Neuron (in vitro differentiated cells): Measurements from ENCODE around the gene MYOCOS.
"Not testable (repeated sequence)": the region's sequence is repeated elsewhere in the genome, so short reads cannot be mapped to it uniquely, and the experiment has no call there.

Source experiments
- H2AFZ ChIP-seq: one replicate; pipeline ENCODE4 v1.6.1; 2013; ENCODE audit warnings: low read depth, mild to moderate bottlenecking, inconsistent platforms, low read length, moderate library complexity
- H3K27me3 ChIP-seq: one replicate; pipeline ENCODE4 v1.6.1; 2013; ENCODE audit warnings: low read length; ENCODE audit not compliant: insufficient read depth
- H3K36me3 ChIP-seq: one replicate; pipeline ENCODE4 v1.6.1; 2013; ENCODE audit warnings: low read length; ENCODE audit not compliant: insufficient read depth
- H3K4me1 ChIP-seq: one replicate; pipeline ENCODE4 v1.6.1; 2013; ENCODE audit warnings: low read length; ENCODE audit not compliant: insufficient read depth
- H3K4me3 ChIP-seq: 2 replicates; pipeline ENCODE4 v1.5.1; 2013; ENCODE audit warnings: mild to moderate bottlenecking, low read length, moderate library complexity
- H3K9me3 ChIP-seq: one replicate; pipeline ENCODE4 v1.6.1; 2013; ENCODE audit warnings: low read length

MYOCOS gene

DNA sequence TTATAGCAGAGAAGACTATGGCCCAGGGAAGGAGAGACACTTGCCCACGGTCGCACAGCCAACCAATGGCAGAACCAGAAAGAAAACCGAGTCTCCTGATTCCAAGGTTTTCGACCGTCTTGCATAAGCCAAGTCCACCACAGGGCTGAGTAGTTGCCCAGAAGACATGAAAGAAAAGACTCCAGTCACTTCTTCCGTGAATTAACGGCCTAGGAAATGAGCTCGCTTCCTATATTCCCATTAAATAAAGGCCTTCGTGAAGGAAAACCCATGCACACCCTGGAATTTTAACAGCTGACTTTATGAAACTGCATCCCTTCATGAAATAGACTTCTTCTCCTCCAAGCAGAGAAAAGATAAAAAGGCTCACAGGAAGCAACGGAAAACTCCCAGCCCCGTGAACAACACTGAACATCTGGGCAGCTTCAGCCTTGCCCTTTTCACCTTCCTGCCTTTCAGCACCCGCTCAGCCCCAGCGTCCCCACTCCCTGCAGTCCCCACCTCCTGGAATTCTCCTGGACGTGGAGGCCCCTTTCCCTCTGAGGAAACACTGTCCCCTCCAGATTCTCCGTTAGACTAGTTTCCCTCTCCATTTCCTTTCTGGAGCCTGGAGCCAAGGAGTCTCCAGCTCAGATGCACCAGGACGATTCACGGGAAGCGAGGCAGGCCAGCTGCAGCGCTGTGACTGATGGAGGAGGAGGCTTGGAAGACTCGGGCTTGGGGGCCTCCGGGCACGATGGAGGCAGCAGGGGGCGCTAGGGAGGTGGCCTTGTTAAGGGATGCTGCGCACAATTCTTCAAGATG lies 33.1 kb downstream of the MYOCOS start:
- no peak overlapping the region for H2AFZ ChIP-seq
- H3K27me3 ChIP-seq = peaks cover 4% of the 10 kb centered on the region
- H3K36me3 ChIP-seq = no peaks in the 10 kb centered on the region
- no peaks in the 10 kb centered on the region for H3K4me1 ChIP-seq
- no peak overlapping the region for H3K4me3 ChIP-seq
- no peaks in the 10 kb centered on the region for H3K9me3 ChIP-seq

DNA sequence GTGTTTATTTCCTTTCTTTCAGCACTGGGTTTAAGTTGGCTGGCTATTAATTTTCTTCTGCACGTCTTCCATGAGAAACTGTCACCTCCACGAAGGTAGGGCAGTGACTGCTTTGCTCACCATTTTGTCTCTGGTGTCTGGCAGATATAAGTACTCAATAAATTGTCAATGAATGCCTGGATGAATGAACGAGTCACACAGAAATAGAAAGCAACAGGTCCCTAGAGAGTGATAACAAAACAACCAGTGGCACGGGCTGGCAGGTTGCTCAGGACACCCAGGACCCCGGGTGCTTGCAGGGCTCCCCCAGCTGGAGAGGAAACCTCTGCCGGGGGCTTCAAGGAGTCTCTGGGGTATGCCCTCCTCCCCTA lies 33.7 kb downstream of the MYOCOS start:
- no peak overlapping the region for H3K4me3 ChIP-seq
- H3K4me1 ChIP-seq = no peaks in the 10 kb centered on the region
- H3K27me3 ChIP-seq = peaks cover 4% of the 10 kb centered on the region
- H3K9me3 ChIP-seq = no peaks in the 10 kb centered on the region
- H3K36me3 ChIP-seq = no peaks in the 10 kb centered on the region
- H2AFZ ChIP-seq = no peak overlapping the region

DNA sequence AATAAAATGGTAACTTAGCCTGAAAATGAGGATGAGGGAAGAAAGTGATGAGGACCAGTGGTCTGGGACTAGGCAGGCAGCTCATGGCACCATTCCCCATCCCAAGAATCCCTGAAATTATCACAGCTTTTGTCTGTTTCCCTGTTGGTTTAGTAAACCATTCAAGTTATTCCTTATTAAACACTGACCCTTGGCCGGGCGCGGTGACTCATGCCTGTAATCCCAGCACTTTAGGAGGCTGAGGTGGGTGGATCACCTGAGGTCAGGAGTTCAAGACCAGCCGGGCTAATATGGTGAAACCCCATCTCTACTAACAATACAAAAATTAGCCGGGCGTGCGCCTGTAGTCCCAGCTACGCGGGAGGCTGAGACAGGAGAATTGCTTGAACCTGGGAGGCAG lies 34.2 kb downstream of the MYOCOS start:
- H2AFZ ChIP-seq = not testable (repeated sequence)

DNA sequence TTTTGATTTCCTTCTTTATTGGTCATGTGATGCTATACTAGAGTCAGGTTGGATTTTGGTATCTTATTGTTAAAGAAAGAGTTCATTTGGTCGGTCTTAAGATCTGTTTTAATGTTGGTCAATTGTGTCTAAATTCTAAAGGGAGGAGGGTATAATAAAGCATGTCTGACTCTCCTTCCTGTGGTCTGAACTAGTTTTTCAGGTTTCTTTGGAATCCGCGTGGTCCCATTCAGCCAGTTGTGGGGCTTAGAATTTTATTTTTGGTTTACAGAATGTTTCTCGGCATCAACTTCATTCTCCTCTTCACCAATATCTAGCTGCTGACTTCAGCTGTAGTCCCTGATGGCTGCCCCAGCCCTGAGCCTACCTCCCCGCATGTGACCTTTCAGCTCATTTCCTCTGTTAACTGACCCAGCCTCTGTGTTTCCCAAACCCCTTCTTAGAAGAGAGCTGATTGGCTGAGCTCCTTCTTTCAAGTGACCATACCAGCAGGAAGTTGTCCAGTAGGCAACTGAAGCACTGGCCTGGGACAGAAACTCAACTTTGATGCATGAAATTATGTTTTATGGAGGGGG lies 39.1 kb downstream of the MYOCOS start:
- Histone ChIP-seq H3K36me3 (no peaks in the 10 kb centered on the region), H3K9me3 (no peaks in the 10 kb centered on the region), H2AFZ (no peak overlapping the region), H3K4me3 (no peak overlapping the region), H3K27me3 (peaks cover 7% of the 10 kb centered on the region), H3K4me1 (peaks cover 3% of the 10 kb centered on the region)

More for the DNA sequence above, 34.2 kb downstream of the MYOCOS start:
- H3K9me3 ChIP-seq, H3K4me1 ChIP-seq, H3K27me3 ChIP-seq, H3K36me3 ChIP-seq, H3K4me3 ChIP-seq: not testable (repeated sequence)

DNA sequence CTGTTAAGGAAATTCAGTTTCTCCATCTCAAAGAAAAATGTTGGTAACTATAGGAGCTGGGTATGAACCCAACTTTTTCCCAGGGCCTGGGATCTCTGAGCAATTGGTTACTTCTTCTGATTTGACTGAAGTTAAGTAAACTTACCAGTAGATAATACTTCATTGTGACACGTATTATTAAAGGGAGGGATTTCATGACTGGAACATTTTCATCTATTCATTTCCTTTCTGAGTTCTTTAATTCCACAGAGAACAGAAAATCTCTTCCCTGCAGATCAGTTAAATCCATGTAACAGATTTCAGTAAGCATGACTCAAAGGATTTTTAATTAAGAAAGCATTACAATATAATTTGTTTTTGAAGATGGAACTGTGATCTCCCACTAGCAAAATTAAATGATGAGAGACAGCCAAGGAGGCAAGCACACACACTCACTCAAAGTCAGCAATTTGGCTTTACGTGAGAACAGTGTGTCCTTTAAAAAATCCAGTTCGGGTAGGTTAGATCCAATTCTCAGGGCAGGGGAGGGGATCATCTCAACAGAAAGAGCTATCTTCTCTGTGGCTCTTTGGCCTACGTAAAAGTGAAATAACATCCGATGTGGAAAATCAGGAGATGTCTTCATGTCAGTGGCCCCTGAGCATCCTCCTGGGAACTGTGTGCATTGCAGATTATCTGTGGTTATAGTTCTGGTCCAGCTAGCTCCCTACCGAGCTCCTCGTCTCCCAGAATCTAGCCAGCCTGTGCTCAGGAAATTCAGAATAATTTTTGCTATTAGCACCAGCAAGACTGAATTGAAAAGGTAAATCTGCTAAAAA lies 41.2 kb downstream of the MYOCOS start:
- Histone ChIP-seq H3K9me3 (no peaks in the 10 kb centered on the region), H3K36me3 (no peaks in the 10 kb centered on the region), H3K27me3 (peaks cover 7% of the 10 kb centered on the region), H2AFZ (no peak overlapping the region), H3K4me3 (no peak overlapping the region), H3K4me1 (peaks cover 3% of the 10 kb centered on the region)

DNA sequence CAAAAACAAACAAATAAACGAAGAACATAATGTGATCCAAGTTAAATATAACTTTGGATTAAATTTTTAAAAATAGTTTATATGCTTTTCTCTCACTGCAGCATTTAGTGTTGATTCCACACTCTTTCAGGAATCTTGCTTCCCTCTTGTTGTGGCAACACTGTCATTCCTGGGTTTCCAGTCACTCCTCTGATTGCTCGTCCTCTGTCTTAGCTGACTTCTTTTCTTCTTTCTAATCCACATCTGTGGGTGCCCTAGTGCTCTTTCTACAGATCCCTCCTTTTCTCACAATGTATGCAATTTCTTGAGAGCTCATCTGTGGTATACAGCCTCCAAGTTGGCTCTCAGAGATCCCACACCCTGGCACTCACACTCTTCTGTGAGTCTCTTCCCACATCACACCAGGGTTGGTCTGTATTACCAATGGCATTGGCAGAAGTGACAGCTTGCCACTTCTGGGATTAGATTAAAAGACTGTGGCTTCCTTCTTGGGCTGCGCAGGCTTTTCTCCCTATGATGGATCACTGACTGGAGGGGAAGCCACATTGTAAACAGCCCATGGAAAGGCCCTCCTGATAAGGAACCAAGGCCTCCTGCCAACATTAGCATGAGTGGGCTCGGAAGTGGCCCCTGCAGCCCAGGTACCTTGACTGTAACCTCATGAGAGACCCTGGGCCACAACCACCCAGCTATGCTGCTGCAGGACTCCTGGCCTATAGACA lies 42.0 kb downstream of the MYOCOS start:
- no peak overlapping the region for H2AFZ ChIP-seq
- no peaks in the 10 kb centered on the region for H3K36me3 ChIP-seq
- H3K9me3 ChIP-seq = no peaks in the 10 kb centered on the region
- H3K4me3 ChIP-seq = no peak overlapping the region
- H3K27me3 ChIP-seq = peaks cover 7% of the 10 kb centered on the region
- peaks cover 3% of the 10 kb centered on the region for H3K4me1 ChIP-seq

DNA sequence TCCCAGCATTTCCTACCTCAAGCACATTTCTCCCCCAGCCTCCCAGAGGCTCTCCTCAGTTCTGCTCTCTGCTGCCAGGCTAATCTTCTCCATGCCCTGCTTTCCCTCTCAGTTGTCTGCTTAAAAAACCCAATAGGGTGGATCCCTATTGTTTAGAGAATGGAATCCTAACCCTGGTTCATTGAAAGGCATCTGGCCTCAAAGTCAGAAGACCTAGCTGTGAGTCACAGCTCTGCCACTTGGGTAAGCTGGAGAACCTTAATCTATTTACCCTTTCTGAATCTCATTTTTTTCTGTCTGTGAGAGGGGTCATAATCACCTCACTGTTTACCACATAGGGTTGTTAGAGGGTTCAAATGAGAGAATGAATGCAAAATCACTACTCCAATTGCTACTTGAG lies 42.9 kb downstream of the MYOCOS start:
- peaks cover 3% of the 10 kb centered on the region for H3K4me1 ChIP-seq

DNA sequence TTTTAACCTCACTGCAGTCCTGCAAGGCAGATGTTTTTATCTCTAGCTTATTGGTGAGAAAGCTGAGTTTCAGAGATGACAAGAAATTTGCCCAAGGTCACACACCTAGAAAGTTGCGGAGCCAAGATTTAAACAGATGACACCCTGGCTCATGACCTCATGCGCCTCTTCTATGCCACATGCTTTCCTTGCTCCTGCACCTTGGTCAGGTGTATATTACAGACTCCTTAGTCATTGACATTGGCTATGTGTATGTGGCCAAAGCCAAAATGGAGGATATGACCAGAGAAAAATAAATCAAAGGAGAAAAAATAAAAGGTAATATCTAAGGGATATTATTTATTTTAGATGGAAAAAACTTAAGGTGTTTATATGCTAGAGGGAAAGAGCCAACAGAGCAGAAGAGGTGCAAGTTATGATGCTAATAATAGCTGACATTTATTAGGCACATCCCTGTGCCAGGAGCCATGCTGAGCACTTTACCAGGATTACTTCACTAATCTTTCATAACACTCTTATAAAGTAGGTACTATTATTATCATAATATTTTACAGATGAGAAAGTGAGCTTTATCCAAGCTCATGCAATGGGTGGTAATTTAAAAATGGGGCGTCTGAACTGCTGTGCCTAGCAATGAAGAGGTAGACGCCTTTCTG lies 44.2 kb downstream of the MYOCOS start:
- peaks cover 7% of the 10 kb centered on the region for H3K27me3 ChIP-seq
- no peak overlapping the region for H3K4me3 ChIP-seq
- H3K36me3 ChIP-seq = no peaks in the 10 kb centered on the region
- no peak overlapping the region for H2AFZ ChIP-seq
- peaks cover 2% of the 10 kb centered on the region for H3K4me1 ChIP-seq
- H3K9me3 ChIP-seq = no peaks in the 10 kb centered on the region

More for the DNA sequence above, 42.9 kb downstream of the MYOCOS start:
- H3K27me3 ChIP-seq = peaks cover 7% of the 10 kb centered on the region
- H3K9me3 ChIP-seq = no peaks in the 10 kb centered on the region
- H2AFZ ChIP-seq = no peak overlapping the region
- H3K4me3 ChIP-seq = no peak overlapping the region
- H3K36me3 ChIP-seq = no peaks in the 10 kb centered on the region

DNA sequence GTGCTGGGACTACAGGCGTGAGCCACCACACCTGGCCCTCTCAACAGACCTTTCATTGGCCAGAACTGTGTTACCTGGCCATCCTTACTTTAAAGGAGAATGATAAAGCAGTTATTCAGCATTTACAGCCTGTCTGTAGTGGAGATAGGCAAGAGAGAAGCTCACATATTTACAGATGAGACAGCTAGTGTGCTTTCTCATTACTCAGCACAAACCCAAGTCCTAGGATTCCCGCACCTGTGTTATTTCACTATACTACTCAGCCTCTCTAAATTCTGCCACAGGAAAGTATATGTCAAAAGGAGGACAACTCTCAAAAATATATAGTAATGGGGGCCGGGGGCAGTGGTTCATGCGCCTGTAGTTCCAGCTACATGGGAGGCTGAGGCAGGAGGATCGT lies 46.3 kb downstream of the MYOCOS start:
- no peaks in the 10 kb centered on the region for H3K36me3 ChIP-seq
- no peak overlapping the region for H2AFZ ChIP-seq
- H3K27me3 ChIP-seq = peaks cover 5% of the 10 kb centered on the region
- no peak overlapping the region for H3K4me3 ChIP-seq
- no peaks in the 10 kb centered on the region for H3K4me1 ChIP-seq
- H3K9me3 ChIP-seq = no peaks in the 10 kb centered on the region

DNA sequence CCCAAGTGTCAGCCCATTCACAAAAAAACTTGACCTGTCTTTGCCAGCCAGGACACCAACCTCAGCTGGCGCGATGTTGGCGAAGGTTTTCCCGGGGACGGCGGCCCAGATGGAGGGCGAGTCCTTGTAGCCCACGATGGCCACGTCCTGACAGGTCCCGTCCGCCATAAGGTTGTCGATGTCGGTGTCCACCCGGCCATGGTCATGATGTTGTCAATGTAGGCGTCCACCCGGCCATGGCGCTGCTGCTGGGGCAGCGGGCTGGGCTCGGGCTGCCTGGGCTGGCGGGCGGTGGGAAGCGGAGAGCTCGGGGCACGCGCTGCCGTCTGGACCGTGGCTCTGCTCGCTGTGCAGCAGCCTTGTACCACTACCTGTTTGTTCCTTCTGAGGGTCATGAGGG lies 48.7 kb downstream of the MYOCOS start:
- no peaks in the 10 kb centered on the region for H3K36me3 ChIP-seq
- no peaks in the 10 kb centered on the region for H3K9me3 ChIP-seq
- no peak overlapping the region for H2AFZ ChIP-seq
- no peak overlapping the region for H3K4me3 ChIP-seq
- no peaks in the 10 kb centered on the region for H3K4me1 ChIP-seq
- no peaks in the 10 kb centered on the region for H3K27me3 ChIP-seq

DNA sequence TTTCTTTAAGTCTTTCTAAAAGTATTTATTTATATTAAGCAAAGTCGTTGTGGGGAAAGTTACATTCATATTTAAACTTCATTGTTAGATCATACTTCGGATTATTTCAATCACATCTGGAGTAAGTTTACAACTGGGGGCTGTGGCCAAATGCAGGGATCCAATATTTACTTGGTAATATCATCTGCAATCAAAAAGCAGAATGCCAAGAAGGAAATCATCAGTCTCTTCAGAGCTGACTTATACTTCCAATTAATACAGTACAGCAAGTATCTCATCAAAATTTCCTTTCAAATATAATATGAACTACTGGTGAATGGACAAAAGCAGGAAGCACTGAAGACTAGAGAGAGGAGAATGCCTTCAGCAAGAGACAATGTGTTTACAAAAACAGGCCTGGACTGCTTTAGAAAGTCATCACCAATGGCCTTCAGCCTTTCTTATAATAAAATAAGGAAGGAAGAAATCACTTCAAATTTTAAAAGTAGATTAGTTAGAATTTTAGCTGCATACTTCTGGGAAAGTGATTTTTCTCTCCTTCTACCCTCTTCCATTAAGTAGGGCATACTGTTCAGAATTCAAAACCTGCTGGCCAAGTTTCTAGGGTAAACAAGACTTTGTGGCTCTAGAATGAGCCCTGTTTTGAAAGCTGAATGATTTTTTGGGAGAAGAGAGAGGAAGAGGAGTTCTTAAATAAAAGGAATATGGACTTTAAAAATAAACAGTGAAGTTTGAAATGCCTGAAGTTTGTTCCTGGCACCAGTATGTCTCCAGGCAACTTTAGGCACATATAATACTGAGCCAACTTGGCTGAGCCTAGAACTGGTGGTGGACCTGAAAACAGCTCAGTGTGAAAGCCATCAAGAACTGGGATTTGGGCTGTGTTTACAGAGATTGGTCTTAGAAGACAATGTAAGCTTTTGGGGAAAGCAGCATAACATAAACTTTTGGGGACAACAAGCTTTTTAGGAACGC lies 52.7 kb downstream of the MYOCOS start:
- Histone ChIP-seq H3K27me3 (no peaks in the 10 kb centered on the region), H3K36me3 (no peaks in the 10 kb centered on the region), H2AFZ (no peak overlapping the region), H3K9me3 (no peaks in the 10 kb centered on the region), H3K4me1 (no peaks in the 10 kb centered on the region), H3K4me3 (no peak overlapping the region)
